GM12873 (cell line): ENCODE measurements around the gene NUDT4.

Experiments used
- TF ChIP-seq, protein P1 (sequence below): IDR thresholded peaks from 2 replicates; pipeline ENCODE4 v1.5.1; 2012; ENCODE audit warnings: low read depth, mild to moderate bottlenecking, moderate library complexity, low read length, control low read depth; ENCODE audit not compliant: insufficient read depth; ENCODE audit errors: missing control alignments

Gene NUDT4

DNA sequence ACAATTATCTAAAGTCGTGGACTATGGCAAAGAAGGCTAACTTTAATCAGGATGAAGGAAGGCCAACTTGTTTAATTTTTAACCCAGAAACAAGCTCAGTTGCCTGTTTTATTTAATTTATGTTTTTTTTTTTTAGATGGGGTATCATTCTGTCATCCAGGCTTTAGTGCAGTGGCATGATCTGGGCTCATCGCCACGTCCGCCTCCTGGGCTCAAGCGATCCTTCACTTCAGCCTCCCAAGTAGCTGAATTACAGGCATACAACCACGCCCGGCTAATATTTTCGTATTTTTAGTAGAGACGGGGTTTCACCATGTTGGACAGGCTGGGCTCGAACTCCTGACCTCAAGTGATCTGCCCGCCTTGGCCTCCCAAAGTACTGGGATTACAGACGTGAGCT is 19.7 kb downstream of the NUDT4 start:
- TF ChIP-seq, protein P1, sequence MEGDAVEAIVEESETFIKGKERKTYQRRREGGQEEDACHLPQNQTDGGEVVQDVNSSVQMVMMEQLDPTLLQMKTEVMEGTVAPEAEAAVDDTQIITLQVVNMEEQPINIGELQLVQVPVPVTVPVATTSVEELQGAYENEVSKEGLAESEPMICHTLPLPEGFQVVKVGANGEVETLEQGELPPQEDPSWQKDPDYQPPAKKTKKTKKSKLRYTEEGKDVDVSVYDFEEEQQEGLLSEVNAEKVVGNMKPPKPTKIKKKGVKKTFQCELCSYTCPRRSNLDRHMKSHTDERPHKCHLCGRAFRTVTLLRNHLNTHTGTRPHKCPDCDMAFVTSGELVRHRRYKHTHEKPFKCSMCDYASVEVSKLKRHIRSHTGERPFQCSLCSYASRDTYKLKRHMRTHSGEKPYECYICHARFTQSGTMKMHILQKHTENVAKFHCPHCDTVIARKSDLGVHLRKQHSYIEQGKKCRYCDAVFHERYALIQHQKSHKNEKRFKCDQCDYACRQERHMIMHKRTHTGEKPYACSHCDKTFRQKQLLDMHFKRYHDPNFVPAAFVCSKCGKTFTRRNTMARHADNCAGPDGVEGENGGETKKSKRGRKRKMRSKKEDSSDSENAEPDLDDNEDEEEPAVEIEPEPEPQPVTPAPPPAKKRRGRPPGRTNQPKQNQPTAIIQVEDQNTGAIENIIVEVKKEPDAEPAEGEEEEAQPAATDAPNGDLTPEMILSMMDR = no peak

DNA sequence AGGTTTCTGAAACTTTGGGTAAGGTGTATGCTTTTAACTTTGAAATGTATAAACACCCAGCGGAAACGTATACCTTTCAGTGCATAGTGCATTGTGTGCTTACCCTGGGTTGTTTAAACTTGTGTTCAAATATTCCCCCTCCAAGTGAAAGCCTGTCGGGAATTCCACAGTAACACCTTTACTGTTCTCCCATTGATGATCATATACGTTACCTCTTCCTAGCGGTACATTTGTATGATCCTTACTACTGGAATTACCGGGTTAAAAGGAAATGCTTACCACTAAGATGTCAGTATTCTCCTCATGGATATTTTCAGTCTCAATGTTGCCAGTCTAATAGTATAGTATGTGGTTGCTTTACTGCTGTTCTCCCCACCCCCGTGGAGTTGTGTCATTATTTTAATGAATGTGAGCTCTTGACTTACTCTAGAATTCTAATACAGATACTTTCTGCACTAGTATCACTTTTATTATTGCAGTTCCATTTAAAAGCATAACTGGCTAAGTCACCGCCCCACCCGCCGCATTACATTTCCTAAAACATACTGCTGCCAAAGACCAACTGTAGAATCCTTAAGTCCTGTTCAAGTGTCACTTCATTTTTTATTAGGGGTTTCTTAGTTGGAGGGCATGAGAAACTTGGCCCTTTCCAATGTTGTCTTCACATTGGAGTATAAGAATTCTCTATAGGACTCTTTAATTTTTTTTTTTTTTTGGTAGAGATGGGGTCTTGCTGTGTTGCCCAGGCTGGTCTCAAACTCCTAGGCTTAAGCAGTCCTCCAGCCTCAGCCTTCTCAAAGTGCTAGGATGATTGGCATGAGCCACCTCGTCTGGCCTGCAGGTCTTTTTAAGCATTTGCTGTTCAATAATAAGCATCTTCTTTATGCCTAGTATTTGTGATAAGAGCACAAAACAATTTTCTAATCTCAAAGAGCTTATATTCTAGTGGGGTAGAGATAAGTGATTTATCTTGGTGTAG is 24.9 kb downstream of the NUDT4 start:
- TF ChIP-seq, protein P1 = no peak

DNA sequence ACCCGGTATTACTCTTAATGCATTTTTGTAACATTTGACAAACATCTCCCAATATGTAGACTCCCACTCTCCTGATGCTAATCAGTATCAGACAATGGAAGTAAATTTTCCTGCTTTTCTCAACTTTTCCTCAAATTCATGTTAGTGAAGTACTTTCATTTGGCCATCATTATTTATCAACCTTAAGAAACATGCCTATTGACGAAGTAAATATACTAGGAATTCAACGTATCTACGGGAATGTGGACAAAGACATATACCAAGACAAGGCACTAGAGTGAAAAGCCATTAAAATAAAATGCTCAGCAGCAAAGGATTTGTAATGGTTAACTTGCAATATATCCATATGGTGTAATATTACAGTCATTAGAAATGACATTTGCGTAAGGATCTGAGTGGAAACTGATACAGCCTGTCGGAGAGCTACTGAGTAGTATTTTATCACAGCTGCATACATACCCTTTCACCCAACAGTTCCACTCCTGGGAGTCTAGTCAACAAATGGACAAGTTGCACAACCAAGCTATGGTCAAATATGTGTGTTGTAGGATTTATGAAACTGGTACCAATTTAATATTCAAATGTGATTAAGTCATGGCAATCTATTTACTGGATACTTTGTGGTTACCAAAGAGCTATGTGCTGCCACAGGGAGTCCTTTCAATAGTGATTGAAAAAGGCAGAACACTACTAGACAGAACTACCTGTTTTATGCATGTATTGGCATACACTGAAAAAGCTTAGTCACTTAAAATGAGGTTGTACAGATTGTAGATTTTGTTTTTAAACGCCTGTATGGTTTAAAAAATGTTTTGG is 26.5 kb downstream of the NUDT4 start:
- TF ChIP-seq, protein P1 = no peak

DNA sequence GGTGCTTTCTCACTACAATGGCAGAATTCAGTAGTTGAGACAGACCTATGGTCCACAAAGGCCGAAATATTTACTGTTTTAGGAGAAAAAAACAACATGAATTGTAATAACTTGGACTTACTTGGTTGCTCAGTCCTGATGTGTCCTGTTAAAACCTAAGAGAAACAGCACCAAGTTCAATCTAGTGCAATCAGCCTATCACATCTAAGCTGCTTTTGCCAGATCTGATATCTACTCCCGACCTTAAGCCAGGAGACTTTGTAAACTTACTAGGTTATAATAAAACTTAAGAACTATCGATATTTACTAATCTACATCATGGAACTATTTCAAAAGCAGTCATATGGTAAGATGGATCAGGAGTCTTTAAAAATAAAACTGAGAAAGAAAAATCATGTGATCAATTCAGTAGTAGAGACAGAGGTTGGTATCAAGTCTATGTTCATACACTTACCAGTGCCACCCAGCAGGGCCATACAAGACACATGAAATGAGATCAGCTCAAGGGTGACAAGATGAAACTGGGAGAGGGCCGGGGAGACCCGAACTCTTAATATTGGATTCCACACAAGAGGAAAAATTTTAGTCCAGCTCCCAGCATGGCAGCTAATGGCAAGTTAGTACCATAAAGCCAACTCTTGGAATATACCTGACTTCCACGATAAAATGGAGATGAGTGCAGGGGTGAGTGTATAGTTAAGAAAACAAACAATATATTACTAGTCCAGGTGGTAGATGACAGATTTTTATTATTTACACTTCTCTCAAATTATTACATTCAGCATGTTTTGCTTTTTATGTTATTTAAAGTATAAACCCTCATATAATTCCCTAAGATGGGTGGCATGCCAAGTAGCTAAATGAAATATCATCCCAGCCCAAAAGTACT is 27.5 kb downstream of the NUDT4 start:
- TF ChIP-seq, protein P1 = no peak

DNA sequence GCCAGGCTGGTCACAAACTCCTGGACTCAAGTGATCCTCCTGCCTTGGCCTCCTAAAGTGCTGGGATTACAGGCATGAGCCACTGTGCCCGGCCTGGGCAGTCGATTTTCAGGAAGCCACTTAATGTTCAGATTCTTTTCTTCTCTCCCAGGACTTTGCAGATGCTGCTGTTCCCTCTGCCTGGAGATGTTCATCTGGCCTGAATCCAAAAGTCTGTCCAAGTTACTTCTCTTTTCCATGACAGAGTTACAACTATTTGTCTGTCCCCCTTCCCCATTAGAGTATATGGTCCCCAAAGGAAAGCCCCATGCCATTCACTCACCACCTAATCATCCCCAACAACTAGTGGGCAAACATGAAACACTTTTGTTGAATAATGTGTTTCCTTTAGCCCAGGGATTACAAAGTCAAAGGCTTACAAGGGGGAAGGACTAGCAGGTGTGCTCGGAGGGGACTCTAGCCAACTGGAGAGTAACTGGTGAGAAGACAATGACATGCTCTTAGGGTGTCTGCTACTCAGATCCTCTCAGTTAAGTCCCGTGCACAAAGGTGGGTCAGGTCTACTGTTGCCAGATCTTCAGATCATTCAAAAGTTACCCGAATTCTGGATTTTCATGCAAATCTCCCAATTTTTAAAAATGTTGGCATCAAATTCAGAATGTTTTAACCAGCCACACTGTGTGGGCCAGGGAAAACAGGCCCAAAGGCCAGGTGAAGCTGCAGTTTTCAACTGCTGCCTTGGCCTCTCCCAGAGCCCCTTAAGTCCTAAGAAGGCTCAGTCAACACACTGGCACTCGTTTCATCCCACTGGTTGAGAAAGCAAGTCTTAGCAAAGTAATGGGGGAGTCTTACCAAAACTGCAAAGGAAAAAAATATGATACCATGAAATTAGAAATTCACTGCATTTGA is 29.6 kb downstream of the NUDT4 start:
- TF ChIP-seq, protein P1 = no peak

DNA sequence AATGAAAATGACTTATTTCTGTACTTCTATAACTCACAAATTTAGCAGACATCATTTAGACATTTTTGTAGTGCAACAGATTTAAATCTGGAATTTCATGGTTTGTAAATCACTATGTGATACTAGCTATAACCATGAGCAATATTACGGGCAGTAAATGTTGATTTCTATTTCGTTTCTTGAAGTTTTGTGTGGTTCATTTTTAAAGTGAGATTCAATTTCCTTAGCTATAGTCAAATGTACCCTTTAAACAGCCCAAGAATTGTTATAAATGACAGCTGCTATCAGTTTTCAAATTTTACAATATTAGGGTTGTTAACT is 30.2 kb downstream of the NUDT4 start:
- TF ChIP-seq, protein P1 = no peak
